Gastroesophageal sphincter (tissue), 4 donors: ENCODE data around the gene TEX26. TPM values are rescaled to one million over a fixed set of nuclear protein-coding genes. Genes with fewer than 3 reads are reported as not detected.

Source experiments
- ATAC-seq: fragments of 150-250 bp; one replicate; pipeline ENCODE4 v1.9.1; 2016; ENCODE audit warnings: mild to moderate bottlenecking, moderate library complexity
- H3K27ac ChIP-seq, 4 donors: fragments of 200-600 bp; sonication (generic) in 3 of 4; 1 replicate in 3 of 4; 2 replicates in 1 of 4; pipeline ENCODE4 v1.5.1; 2016 to 2019
- H3K27me3 ChIP-seq: fragments of 200-600 bp; sonication (generic); one replicate; pipeline ENCODE4 v1.5.1; 2019
- H3K36me3 ChIP-seq, 2 donors: fragments of 200-600 bp; sonication (generic); one replicate each; pipeline ENCODE4 v1.5.1; 2019; ENCODE audit warnings: control low read depth in 1 of 2
- H3K4me1 ChIP-seq, 3 donors: fragments of 200-600 bp; sonication (generic); 1 replicate in 2 of 3; 2 replicates in 1 of 3; pipeline ENCODE4 v1.5.1; 2016 to 2019; ENCODE audit warnings: control low read depth in 2 of 3
- H3K4me3 ChIP-seq, 2 donors: fragments of 200-600 bp; sonication (generic); one replicate each; pipeline ENCODE4 v1.5.1; 2019; ENCODE audit warnings: mild to moderate bottlenecking in 1 of 2, moderate library complexity in 1 of 2
- H3K9me3 ChIP-seq, 3 donors: fragments of 200-600 bp; sonication (generic); one replicate each; pipeline ENCODE4 v1.5.1; 2017 to 2019; ENCODE audit warnings: control low read depth in 2 of 3
- CTCF ChIP-seq, 4 experiments: fragments of 200-600 bp in 2 of 4; fragments of 450-650 bp in 2 of 4; sonication (generic) in 1 of 4; IDR thresholded peaks; one replicate each; pipeline ENCODE4 v1.5.1; 2017 to 2019; ENCODE audit warnings: antibody characterized with exemption in 4 of 4, mild to moderate bottlenecking in 2 of 4, moderate library complexity in 2 of 4
- EP300 ChIP-seq: sonication (generic); formaldehyde crosslinking; IDR thresholded peaks from one replicate; pipeline ENCODE4 v1.6.1; 2017; ENCODE audit warnings: antibody characterized with exemption, mild to moderate bottlenecking
- POLR2A ChIP-seq, 2 donors: fragments of 450-650 bp; IDR thresholded peaks; one replicate each; pipeline ENCODE4 v1.6.1; 2017; ENCODE audit warnings: antibody characterized with exemption in 2 of 2, mild to moderate bottlenecking in 2 of 2, moderate library complexity in 1 of 2
- POLR2AphosphoS5 ChIP-seq: sonication (generic); formaldehyde crosslinking; IDR thresholded peaks from one replicate; pipeline ENCODE4 v1.6.1; 2017; ENCODE audit warnings: antibody characterized with exemption
- WGBS, 2 donors: methylation state at CpG; one replicate each; pipeline ENCODE4 v1.1.5; 2018; ENCODE audit warnings: low coverage in 1 of 2; 5-methylcytosine and 5-hydroxymethylcytosine counted together
- total RNA-seq, 4 donors: library from RNA; depleted of rRNA; stranded (reverse); fragments of >200 nt; gene quantifications; one replicate each; pipeline ENCODE4 v1.1.0, GENCODE V29; 2016

Gene TEX26
- total RNA-seq, 4 donors from 2014 or later, result 0.27 to 1.7 TPM; not detected in 2

DNA sequence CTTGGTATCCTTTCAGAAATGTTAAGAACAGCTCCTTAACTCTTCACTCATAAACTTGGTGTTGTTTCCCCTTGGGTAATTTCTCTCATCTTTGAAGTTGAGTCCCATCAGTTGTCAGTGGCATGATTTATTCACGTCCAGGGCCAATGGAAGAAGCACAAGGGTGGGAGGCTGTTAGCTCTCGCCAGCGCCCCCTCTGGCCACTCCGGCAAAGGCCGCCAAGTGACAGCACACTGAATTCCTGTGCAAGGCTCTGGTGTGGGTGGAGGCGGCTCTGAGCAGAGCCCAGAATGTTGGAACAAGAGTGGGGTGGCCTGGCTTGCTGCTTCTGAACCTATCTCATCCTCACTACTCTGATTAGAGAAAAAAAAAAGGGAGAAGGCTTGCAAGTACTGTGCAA lies 39.5 kb upstream of the TEX26 start:
- H3K4me1 ChIP-seq, result peaks cover 0 to 4% (median under 1%) of the 10 kb centered on the region in 3 donors
- peaks cover 0 to 8% (median 0%) of the 10 kb centered on the region in 3 donors for H3K9me3 ChIP-seq
- TF ChIP-seq CTCF (IDR thresholded peaks at IDR 0.05), result peak in 2 of 4 experiments; percentile 14 to 43
- TF ChIP-seq POLR2A (IDR thresholded peaks at IDR 0.05), result no peak
- no peak for TF ChIP-seq EP300
- TF ChIP-seq POLR2AphosphoS5, result no peak
- peak; percentile 72 for ATAC-seq
- H3K27me3 ChIP-seq, result no peaks in the 10 kb centered on the region
- 17 to 26% methylated on average over 3 of the region's 6 CpGs for WGBS, 2 donors
- H3K27ac ChIP-seq, result no peak overlapping the region
- no peak overlapping the region for H3K4me3 ChIP-seq
- H3K36me3 ChIP-seq, result no peaks in the 10 kb centered on the region

DNA sequence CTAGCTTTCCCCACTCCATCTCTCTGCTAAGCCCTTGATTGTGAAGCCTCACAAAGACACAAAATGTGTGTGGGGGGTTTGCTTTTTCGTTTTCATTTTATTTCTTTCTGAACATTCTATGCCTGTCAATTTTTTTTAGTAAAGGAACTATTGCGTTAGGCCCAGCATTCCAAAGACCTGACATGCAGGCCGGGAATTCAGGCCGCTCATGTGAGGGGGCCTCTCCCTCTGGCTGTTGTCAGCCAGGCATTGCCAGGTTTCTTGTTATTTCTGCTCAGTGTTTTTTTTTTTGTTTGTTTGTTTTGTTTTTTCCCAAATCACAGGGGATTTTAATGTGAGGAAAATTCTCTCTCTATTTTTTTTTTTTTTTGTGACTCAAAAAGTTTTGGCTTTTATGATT lies 36.7 kb upstream of the TEX26 start:
- Histone ChIP-seq H3K4me1 (peaks cover 0 to 28% (median 17%) of the 10 kb centered on the region in 3 donors), H3K9me3 (no peaks in the 10 kb centered on the region), H3K27ac (peak overlapping the region in 3 of 4 donors; percentile 35 to 70 (median 41)), H3K4me3 (no peak overlapping the region), H3K27me3 (no peaks in the 10 kb centered on the region), H3K36me3 (no peaks in the 10 kb centered on the region)
- WGBS, 2 donors, result 56 to 73% methylated on average over 4 of the region's 4 CpGs
- peak; percentile 81 for ATAC-seq
- TF ChIP-seq POLR2AphosphoS5 (peak; percentile 79), EP300 (no peak)

DNA sequence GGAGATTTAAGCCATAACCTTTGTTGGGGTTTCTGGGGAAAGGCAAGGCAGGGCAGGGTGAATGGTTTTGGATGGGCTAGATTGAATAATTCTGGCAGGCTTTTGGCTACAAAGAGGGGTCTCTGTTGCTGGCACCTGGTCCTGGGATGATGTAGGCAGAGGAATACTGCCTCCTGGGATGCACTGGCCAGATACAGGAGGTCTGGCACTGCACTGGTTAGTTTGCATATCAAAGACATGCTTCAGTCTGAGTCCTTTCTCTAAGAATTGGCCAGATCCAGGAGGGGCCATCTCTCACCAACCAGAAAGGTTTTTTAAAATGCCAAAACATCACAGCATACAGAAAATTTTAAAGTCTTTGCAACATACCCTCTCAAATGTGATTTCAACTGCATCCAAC lies 34.4 kb upstream of the TEX26 start:
- Histone ChIP-seq H3K9me3 (no peaks in the 10 kb centered on the region), H3K4me1 (peaks cover 0 to 28% (median 17%) of the 10 kb centered on the region in 3 donors), H3K27ac (peak overlapping the region in 2 of 4 donors; percentile 63 to 71), H3K4me3 (no peak overlapping the region), H3K36me3 (no peaks in the 10 kb centered on the region), H3K27me3 (no peaks in the 10 kb centered on the region)
- no peak for ATAC-seq
- TF ChIP-seq EP300, result no peak
- no peak for TF ChIP-seq CTCF (IDR thresholded peaks at IDR 0.05)
- no peak for TF ChIP-seq POLR2AphosphoS5
- no peak for TF ChIP-seq POLR2A (IDR thresholded peaks at IDR 0.05)

DNA sequence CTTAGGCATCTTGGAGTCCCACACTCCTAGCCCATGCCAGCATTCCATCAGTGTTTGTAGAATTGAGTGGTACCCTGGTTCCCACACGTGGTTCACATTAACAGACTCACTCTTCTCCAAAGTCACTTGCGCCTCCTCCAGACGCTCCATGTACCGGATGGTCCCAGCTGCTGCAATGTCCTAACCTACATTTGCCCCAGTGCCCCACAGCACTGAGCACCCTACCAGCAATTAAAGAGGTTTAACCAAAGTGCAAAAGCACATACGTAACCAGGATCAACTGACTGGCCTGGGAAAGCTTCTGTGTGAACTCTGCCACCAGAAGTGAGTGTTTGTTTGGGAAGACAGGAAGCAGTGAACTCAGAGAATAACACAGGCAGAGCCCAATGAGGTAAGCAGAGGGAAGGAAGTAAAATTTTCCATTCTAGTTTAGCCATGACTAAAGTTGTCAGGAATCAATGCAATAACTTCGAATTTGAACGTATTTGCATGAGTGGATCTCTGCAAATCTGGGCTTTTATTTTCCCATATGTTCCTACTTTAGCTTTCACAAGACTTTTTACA lies 33.7 kb upstream of the TEX26 start:
- Histone ChIP-seq H3K27ac (peak overlapping the region; percentile 34 to 71 (median 59)), H3K4me3 (no peak overlapping the region), H3K9me3 (no peaks in the 10 kb centered on the region), H3K27me3 (no peaks in the 10 kb centered on the region), H3K36me3 (no peaks in the 10 kb centered on the region), H3K4me1 (peaks cover 0 to 28% (median 17%) of the 10 kb centered on the region in 3 donors)
- peak; percentile 80 for ATAC-seq
- WGBS, 2 donors, result 24 to 47% methylated on average over 3 to 6 of the region's 7 CpGs
- no peak for TF ChIP-seq EP300
- no peak for TF ChIP-seq POLR2A (IDR thresholded peaks at IDR 0.05)
- no peak for TF ChIP-seq CTCF (IDR thresholded peaks at IDR 0.05)
- peak; percentile 74 for TF ChIP-seq POLR2AphosphoS5

- no peak overlapping the region for H3K4me3 ChIP-seq
- H3K36me3 ChIP-seq, result no peaks in the 10 kb centered on the region
- TF ChIP-seq POLR2AphosphoS5 (no peak), CTCF (IDR thresholded peaks at IDR 0.05) (no peak), EP300 (no peak), POLR2A (IDR thresholded peaks at IDR 0.05) (no peak)
- peaks cover 5% of the 10 kb centered on the region for H3K27me3 ChIP-seq
- no peak for ATAC-seq
- WGBS, 2 donors, result 83 to 84% methylated on average over 4 of the region's 4 CpGs
- no peaks in the 10 kb centered on the region for H3K9me3 ChIP-seq
- peak overlapping the region in 1 of 4 donors; percentile 71 for H3K27ac ChIP-seq
- peaks cover 0 to 28% (median 17%) of the 10 kb centered on the region in 3 donors for H3K4me1 ChIP-seq
Observed at GRCh38 chr13:30900436-30900835, 32.0 kb upstream of the TEX26 start.
